GM23248 (cell line): ENCODE results near the gene KLHL14.

Experiments used
- EZH2 ChIP-seq: fragments of 200-600 bp; sonication (generic); IDR thresholded peaks from 2 replicates; pipeline ENCODE4 v1.6.1; 2018; ENCODE audit warnings: antibody characterized with exemption, mild to moderate bottlenecking; ENCODE audit not compliant: insufficient read depth, poor library complexity, severe bottlenecking
- EZH2phosphoT487 ChIP-seq: fragments of 200-600 bp; sonication (generic); IDR thresholded peaks from 2 replicates; pipeline ENCODE4 v1.6.1; 2018; ENCODE audit warnings: antibody characterized with exemption, moderate library complexity, mild to moderate bottlenecking, low read depth; ENCODE audit not compliant: insufficient read depth

- TF ChIP-seq EZH2phosphoT487: no peak
- TF ChIP-seq EZH2: no peak
These were observed 100.4 kb downstream of the KLHL14 start for GRCh38 chr18:32672398-32672797.
